Head of caudate nucleus (tissue), 42 donors: ENCODE data around the gene HIVEP2.

ENCODE experiments used
- DNase-seq, 42 donors: peaks; one replicate each; pipeline versions ENCODE4 v3.0.0 to v3.0.0-alpha.2; 2020 to 2021; ENCODE audit warnings: mixed read lengths in 7 of 42
- intact Hi-C: fragments of 100-400 bp; cut with DNase I; formaldehyde crosslinking; loops from one replicate; pipeline ENCODE4 v1.15.0; 2022

Gene HIVEP2

GRCh38 chr6:142855893-142856623 lies 88.9 kb downstream of the HIVEP2 start:
- intact Hi-C loops: no loop called here
- DNase-seq: no peak

- intact Hi-C loops: no loop called here
Observed at GRCh38 chr6:142854589-142855488, 90.1 kb downstream of the HIVEP2 start.

DNA sequence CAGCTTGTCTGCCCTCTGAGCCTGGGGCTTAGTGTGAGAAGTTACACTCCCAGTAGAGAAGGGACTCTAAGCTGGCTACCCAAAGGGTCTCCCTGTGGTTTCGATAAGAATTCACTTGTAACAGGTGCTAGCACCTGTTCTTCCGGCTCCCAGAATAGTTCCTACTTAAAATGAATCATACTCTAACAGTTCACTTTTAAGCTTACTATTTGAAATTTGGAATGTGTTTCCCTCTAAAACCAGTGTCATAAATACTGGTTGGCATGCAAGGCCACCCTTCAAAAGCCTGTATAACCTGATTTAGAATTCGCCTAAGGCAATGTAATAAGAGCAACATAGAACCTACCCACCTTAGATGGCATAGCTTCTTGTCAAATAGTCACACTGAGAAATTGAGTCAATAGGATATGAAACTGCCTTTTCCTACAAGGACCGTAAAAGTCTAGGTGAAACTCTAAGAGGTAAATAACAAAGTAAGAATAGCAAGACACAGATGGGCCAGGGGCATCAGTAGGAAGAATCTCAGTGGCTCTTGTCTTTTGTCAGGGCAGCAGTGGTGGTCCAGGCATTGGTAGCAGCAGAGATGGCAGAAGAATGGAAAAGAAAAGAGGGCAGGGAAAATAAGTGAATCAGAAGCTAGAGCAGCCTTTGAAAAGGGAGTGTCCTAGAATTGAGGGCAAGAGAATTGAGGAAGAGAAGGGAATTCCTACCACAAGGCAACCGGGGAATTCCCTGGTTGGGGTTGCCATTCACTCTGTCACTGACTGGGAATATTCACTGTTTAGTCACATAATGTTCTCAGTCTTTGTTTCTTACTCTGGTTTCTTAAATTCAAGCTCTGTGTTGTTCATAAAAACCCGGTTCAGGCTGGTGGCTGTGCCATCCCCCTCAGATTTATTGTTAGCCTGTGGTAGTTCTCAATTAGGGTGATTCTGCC lies 91.5 kb downstream of the HIVEP2 start:
- no peak for DNase-seq
- intact Hi-C loops: no loop called here

More at GRCh38 chr6:142854589-142855488, 90.1 kb downstream of the HIVEP2 start:
- DNase-seq: no peak

DNA sequence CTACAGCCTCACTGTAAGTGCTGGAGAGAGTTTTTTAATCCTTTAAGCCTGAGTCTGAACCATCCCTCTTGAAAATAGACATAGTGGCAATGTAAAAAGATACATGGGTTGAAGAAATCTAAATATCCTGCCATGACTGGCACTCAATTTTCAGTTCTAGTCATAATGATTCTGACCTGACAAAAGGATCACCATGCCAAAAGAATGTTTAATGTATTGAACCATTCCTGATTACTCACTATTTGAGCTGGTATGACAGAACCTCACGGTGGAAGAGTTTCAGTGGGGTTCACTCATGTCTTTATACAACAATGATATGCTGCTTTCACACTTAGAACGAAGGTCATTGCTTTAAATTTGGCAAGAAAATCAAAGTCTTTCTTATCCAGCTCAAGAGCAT lies 93.4 kb downstream of the HIVEP2 start:
- intact Hi-C loops: no loop called here
- no peak for DNase-seq

DNA sequence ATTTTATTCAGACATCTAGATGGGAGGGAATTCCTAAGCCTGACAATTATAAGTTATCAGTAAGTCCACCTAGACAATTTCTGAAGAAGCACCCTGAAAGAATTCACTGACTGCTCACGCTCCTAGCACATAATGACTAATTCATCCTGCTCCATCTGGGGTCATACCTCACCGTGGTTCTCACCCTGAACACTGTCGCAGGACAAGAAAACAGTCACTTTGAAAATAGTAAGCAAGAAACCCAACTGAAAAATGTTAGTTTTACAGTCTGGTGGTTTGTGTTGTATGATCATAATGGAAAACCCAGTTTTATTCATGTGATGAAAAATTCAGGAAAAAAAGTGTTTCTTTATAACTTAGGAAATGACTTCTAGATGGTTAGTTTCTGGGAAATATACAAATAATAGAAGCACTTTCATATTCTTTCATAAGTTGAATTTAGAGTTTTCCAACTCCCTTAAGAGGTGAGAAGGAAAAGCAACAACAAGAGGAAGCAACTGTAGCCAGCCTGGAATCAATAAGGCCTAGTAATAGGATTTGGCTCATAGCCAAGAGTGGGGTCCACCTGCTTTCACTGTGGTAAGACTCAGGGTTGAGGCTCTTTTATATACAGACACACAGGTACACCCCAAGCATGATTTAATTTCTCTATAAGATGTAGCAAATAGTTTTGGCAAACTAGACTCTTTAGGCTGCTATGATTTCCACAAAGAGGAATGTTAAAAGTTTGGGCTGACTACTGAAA lies 94.1 kb downstream of the HIVEP2 start:
- DNase-seq: no peak
- intact Hi-C loops: no loop called here

DNA sequence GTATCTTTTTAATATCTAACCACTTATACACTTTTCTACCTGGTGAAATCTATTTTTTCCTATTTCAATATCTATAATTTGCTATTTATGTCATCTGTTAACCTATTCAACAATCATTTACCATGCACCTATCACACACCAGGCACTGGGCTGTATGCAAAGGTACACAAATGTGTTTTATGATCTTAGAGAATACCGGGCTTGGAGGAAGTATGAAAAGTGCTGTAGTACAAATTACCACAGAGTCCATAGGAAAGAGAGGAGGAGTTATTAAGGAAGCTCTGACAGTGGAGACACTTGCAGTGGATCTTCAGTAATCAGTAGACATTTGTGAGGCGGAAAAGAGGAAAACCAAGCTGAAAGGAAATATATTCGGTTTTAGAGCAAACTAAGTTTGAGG lies 96.0 kb downstream of the HIVEP2 start:
- DNase-seq: no peak
- intact Hi-C loops: loop anchor here (10.0 kb wide), 1 partner anchor 96 kb away; the partner anchor contains the start of gene HIVEP2

DNA sequence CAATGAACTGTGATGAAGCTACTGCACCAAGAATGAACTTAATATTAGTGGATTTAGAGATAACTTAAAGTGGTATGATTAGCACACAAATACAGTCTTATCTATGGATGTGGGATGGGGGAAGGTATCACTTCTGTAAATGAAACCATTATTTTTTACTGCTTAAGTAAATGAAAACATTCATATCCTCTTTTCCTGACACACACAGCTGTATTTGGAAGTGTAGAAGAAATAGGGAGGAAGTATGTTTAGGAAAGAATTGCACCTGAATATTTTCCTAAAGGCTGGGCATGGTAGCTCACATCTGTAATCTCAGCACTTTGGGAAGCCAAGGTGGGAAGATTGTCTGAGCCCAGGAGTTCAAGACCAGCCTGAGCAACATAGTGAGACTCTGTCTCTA lies 96.8 kb downstream of the HIVEP2 start:
- intact Hi-C loops: loop anchor here (10.0 kb wide), 1 partner anchor 97 kb away; the partner anchor contains the start of gene HIVEP2
- DNase-seq: no peak

- intact Hi-C loops: loop anchor here (10.0 kb wide), 1 partner anchor 98 kb away; the partner anchor contains the start of gene HIVEP2
- DNase-seq: peak in 33 of 42 donors; percentile 24 to 86 (median 59)
Observed at GRCh38 chr6:142846883-142847287, 98.1 kb downstream of the HIVEP2 start.

DNA sequence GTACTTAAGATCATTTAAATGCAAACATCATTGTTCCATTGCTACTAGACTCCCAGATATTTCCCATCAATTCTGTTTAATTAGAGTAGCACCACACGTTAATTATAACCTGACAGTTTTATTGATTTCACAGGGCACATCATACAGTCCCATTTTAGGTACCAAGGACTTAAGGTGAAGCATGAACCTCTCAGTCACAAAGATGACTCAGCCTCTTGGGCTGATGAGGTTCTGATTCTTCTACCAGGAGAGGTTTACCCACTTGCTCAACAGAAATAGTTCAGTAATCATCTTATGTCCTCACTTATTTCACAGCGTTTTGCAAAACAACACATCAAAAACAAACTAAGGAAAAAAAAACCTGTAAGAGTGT lies 98.5 kb downstream of the HIVEP2 start:
- no peak for DNase-seq
- intact Hi-C loops: loop anchor here (10.0 kb wide), 1 partner anchor 98 kb away; the partner anchor contains the start of gene HIVEP2

DNA sequence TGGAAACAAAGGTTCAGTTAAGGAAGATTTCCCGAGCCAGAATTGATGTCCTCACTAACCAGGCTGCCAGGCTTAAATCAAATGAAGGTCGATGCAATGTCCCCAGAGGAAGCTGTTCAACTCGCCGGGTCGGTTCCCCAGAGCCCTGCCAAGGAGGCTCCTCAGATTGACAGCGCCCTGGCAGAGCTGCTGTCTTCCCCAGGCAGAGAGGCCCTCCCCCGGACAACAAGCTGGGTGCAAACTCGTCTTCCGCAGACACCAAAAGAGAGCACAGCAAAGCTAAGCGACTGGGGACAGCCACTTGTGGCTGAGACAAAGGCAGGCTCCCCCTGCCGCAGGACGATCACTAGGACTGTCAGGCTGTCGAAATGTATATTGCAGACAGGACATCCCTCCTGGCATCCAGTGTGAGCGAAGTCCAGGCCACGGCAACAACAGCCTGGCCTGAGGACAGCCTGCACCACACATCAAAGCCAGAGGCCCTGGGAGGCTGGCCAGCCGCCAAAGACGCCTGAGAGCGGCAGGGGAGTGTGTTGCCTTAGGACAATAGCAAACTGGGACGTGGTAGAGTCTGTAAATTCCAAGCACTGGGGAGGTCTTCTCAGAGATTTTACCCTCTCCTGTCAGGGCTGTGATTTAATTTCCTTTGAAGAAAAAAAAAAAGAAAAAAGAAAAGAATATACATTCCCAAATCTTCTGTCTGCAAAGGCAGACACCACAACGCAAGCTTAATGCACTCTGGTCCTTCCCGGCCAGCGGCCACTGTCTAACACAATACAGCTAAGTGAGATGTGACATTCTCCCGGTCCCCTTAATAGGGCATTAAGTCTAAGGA lies 99.1 kb downstream of the HIVEP2 start:
- DNase-seq: peak; percentile 51 to 89 (median 78)
- intact Hi-C loops: loop anchor here (10.0 kb wide), 1 partner anchor 99 kb away; the partner anchor contains the start of gene HIVEP2

GRCh38 chr6:142845143-142845571 lies 99.8 kb downstream of the HIVEP2 start:
- DNase-seq: no peak
- intact Hi-C loops: loop anchor here (10.0 kb wide), 1 partner anchor 100 kb away; the partner anchor contains the start of gene HIVEP2

DNA sequence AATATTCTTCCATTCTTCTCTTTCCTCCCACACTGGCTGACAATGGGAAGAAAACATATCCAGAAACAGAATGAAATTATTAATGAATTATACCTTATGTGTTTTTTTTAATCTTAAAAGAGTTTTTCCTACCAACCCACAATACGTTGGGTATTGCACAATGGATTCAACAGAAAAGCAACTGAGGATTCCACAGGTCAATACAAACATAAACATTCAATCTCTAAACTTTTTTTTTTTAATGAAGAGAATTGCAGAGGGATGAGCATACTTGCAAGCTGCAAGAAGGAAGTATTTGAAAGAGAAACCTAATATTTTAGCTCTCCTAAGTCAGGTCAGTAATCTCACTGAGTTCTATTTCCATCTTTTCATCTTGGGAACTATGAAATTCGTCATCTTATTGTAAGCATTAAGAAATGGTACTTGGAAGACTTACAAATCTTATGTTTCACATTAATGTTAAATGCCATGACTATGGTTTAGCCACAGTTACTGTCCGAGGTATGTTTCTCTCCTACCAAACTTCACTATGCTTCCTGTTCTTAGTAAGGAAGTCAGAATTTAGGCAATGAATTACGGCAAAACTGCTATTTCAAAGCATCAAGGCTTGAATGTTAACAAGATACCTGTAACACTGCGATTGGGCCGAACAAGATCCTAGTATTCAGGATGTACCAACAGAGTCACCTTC lies 100.8 kb downstream of the HIVEP2 start:
- no peak for DNase-seq
- intact Hi-C loops: loop anchor here (10.0 kb wide), 1 partner anchor 101 kb away; the partner anchor contains the start of gene HIVEP2

DNA sequence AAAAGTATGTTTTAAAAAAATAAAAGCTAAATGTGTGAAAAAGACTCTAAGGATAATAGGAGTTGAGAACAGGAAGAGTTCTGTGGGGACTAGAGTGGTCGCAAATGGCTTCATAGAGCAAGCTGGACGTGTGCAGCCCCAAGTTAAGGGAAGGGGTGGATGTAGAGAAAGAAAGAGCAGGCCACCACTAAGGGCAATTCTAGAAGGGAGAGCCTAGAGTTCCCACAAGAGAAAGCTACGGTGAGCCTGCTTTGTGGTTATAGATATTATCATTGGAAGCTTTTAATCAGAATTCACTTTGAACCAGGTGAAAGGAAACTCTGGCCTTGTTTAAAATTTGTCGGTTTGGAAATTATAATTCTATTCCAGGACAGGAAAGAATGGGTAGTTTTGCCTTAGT lies 101.6 kb downstream of the HIVEP2 start:
- intact Hi-C loops: loop anchor here (10.0 kb wide), 1 partner anchor 101 kb away; the partner anchor contains the start of gene HIVEP2
- no peak for DNase-seq

- intact Hi-C loops: loop anchor here (10.0 kb wide), 1 partner anchor 102 kb away; the partner anchor contains the start of gene HIVEP2
Observed at GRCh38 chr6:142842418-142843261, 102.3 kb downstream of the HIVEP2 start.

DNA sequence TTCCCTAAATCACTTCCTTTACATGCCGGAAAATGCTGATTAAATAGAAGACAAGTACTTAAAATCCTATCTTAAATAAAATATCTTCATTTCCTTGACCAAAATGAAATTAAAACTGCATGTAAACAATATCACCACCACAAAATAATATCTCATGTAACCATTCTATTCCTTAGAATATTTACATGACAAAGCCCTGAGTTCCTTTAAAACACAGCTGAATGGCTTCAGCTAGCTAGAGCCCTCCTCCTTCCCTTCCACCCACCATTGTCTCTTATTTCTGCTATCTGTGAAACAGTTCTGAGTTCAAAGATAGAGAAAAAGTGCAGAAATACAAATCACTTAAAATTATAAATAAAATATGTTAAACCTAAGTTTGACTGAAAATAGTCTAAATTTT lies 103.1 kb downstream of the HIVEP2 start:
- intact Hi-C loops: loop anchor here (10.0 kb wide), 1 partner anchor 103 kb away; the partner anchor contains the start of gene HIVEP2
- no peak for DNase-seq

More at GRCh38 chr6:142842418-142843261, 102.3 kb downstream of the HIVEP2 start:
- DNase-seq: no peak
